Islet precursor cell (in vitro differentiated cells): ENCODE data around the gene ASB12.

Source experiments
- DNase-seq: peaks from one replicate; pipeline ENCODE4 v3.0.0-alpha.2; 2018

ASB12 gene

GRCh38 chrX:64184396-64184795 lies 46.0 kb downstream of the ASB12 start:
- no peak for DNase-seq

- DNase-seq, result no peak
Observed at GRCh38 chrX:64182208-64182607, 48.2 kb downstream of the ASB12 start.

- DNase-seq, result no peak
Observed at GRCh38 chrX:64176876-64177275, 53.5 kb downstream of the ASB12 start.
